Left forelimb (tissue), 1 donor: ENCODE data around the gene ADRM1.
A peak's percentile ranks its signal among the peaks of the same experiment; 100 is the strongest.

Experiments used
- DNase-seq: peaks from one replicate; pipeline ENCODE4 v3.0.0-alpha.2; 2018; ENCODE audit warnings: low spot score

ADRM1 gene

GRCh38 chr20:62302341-62303061 is at the start of gene ADRM1:
Gene ADRM1, plus strand, starts transcription at chr20:62302997. Its CDS starts 572 bp downstream, at chr20:62303569.
- peak; percentile 98 for DNase-seq

- no peak for DNase-seq
These were observed 49.4 kb upstream of the ADRM1 start for GRCh38 chr20:62253398-62253797.

- no peak for DNase-seq
These were observed 48.6 kb upstream of the ADRM1 start for GRCh38 chr20:62254021-62254724.

- no peak for DNase-seq
These were observed 46.8 kb upstream of the ADRM1 start for GRCh38 chr20:62255976-62256375.

GRCh38 chr20:62258499-62259293 is 44.1 kb upstream of the ADRM1 start:
- no peak for DNase-seq

- DNase-seq: no peak
These were observed 43.6 kb upstream of the ADRM1 start for GRCh38 chr20:62259294-62259565.

- DNase-seq: no peak
These were observed 40.7 kb upstream of the ADRM1 start for GRCh38 chr20:62262064-62262463.

GRCh38 chr20:62263396-62263795 is 39.4 kb upstream of the ADRM1 start:
- no peak for DNase-seq

- DNase-seq: no peak
These were observed 37.4 kb upstream of the ADRM1 start for GRCh38 chr20:62265365-62265764.

- DNase-seq: no peak
These were observed 36.5 kb upstream of the ADRM1 start for GRCh38 chr20:62266340-62266739.

GRCh38 chr20:62266851-62267250 is 35.9 kb upstream of the ADRM1 start:
- DNase-seq: no peak

GRCh38 chr20:62267543-62267942 is 35.3 kb upstream of the ADRM1 start:
- DNase-seq: no peak

GRCh38 chr20:62268228-62268900 is 34.4 kb upstream of the ADRM1 start:
- DNase-seq: no peak

- DNase-seq: no peak
These were observed 33.4 kb upstream of the ADRM1 start for GRCh38 chr20:62269378-62269777.

GRCh38 chr20:62269871-62270270 is 32.9 kb upstream of the ADRM1 start:
- DNase-seq: no peak

- DNase-seq: no peak
These were observed 30.6 kb upstream of the ADRM1 start for GRCh38 chr20:62272200-62272599.

GRCh38 chr20:62273416-62273815 is 29.4 kb upstream of the ADRM1 start:
- DNase-seq: no peak

GRCh38 chr20:62274332-62274950 is 28.4 kb upstream of the ADRM1 start:
- no peak for DNase-seq

- no peak for DNase-seq
These were observed 27.6 kb upstream of the ADRM1 start for GRCh38 chr20:62275219-62275618.

GRCh38 chr20:62276439-62276838 is 26.4 kb upstream of the ADRM1 start:
- peak; percentile 76 for DNase-seq

- no peak for DNase-seq
These were observed 25.5 kb upstream of the ADRM1 start for GRCh38 chr20:62277253-62277652.

- DNase-seq: no peak
These were observed 22.5 kb upstream of the ADRM1 start for GRCh38 chr20:62280303-62280702.
